ENCODE results near the gene BRAF. TPM values are rescaled to one million over a fixed set of nuclear protein-coding genes. Genes with fewer than 3 reads are reported as not detected.

The BRAF gene
- total and polyA plus RNA-seq, 2 of the 8 experiments (the other 6 are each of a cell fraction or from before 2014, with no cell fraction given) = 11.4 to 32.6 TPM

DNA sequence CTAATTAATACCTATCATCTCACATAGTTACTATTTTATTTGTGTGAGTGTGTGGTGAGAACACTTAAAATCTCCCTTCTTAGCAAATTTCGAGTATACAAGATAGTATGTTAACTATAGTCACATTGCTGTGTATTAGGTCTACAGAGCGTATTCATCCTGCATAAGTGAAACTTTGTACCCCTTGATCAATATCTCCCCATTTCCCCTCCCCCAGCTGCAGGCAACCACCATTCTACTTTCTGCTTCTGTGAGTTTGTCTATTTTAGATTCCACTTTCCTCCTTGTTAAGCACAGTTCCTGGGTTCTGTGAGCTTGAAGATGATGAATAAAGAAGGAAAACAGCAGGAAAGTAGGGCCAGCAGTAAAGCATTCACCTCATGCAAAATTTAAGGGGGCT lies 47.6 kb upstream of the BRAF start:
- no peaks in the 10 kb centered on the region for H3K79me1 ChIP-seq (ENCODE audit: low read depth, low read length)
- H3K79me2 ChIP-seq (ENCODE audit: control insufficient read depth in 1 of 2, insufficient read depth in 2 of 2, low read length in 2 of 2) = no peaks in the 10 kb centered on the region
- no peak overlapping the region for H3K4me3 ChIP-seq (ENCODE audit: extremely low read depth in 1 of 4, insufficient read depth in 2 of 4, low read depth in 3 of 4, low read length in 4 of 4)
- no peak overlapping the region for H3K4me2 ChIP-seq (ENCODE audit: insufficient read depth in 1 of 2, low read depth in 2 of 2, low read length in 2 of 2)
- no peaks in the 10 kb centered on the region for H3K9me3 ChIP-seq (ENCODE audit: insufficient read depth in 2 of 2, low read depth in 1 of 2, low read length in 1 of 2)
- no peak overlapping the region for H3K56ac ChIP-seq (replicated peaks; ENCODE audit: insufficient read length, low read depth, low read length)
- H3K23ac ChIP-seq (ENCODE audit: insufficient read length) = no peak overlapping the region
- H3K27me3 ChIP-seq (replicated peaks in 1 of 4; ENCODE audit: control insufficient read depth in 3 of 4, extremely low read depth in 1 of 4, insufficient read depth in 3 of 4, low read length in 3 of 4) = no peaks in the 10 kb centered on the region
- H3K14ac ChIP-seq (ENCODE audit: insufficient read length) = no peak overlapping the region
- no peak overlapping the region for H2BK12ac ChIP-seq (ENCODE audit: low read depth, low read length)
- H2BK120ac ChIP-seq (replicated peaks; ENCODE audit: low read depth, low read length) = no peak overlapping the region
- no peaks in the 10 kb centered on the region for H3K4me1 ChIP-seq (replicated peaks in 1 of 4; ENCODE audit: control insufficient read depth in 3 of 4, insufficient read depth in 4 of 4, low read length in 3 of 4)
- H3K27ac ChIP-seq (ENCODE audit: low read depth, low read length) = no peak overlapping the region
- FAIRE-seq (no peak), DNase-seq (ENCODE audit: low read depth in 1 of 2, low spot score in 2 of 2) (no peak)
- H2BK20ac ChIP-seq (ENCODE audit: low read length) = no peak overlapping the region
- POLR2A ChIA-PET (ENCODE audit: partially characterized antibody) = no interaction called here
- H2AFZ ChIP-seq (ENCODE audit: low read length) = no peak overlapping the region
- no peaks in the 10 kb centered on the region for H4K20me1 ChIP-seq (replicated peaks in 1 of 2; ENCODE audit: control insufficient read depth in 1 of 2, insufficient read depth in 2 of 2, low read length in 2 of 2)
- H2BK5ac ChIP-seq (ENCODE audit: low read depth, low read length) = no peak overlapping the region
- 92% methylated on average over 2 of the region's 2 CpGs; no CpG with 5 or more reads in 1 of the 2 experiments for WGBS, 2 experiments (ENCODE audit: extremely low coverage in 1 of 2, insufficient coverage in 1 of 2, insufficient read length in 1 of 2, insufficient replicate concordance in 2 of 2, low coverage in 1 of 2, low lambda C conversion rate in 2 of 2, missing lambda C conversion rate in 1 of 2)
- no peaks in the 10 kb centered on the region for H3K36me3 ChIP-seq (ENCODE audit: control insufficient read depth in 2 of 4, insufficient read depth in 4 of 4, low read length in 3 of 4)
- no peak overlapping the region for H3K4ac ChIP-seq (replicated peaks; ENCODE audit: insufficient read length, low read depth, low read length)
- no peak overlapping the region for H4K8ac ChIP-seq (ENCODE audit: extremely low read depth, insufficient read depth, low read length)
- H3K9ac ChIP-seq (replicated peaks in 1 of 4; ENCODE audit: extremely low read depth in 1 of 4, low read depth in 3 of 4, low read length in 3 of 4) = no peak overlapping the region
- no peak overlapping the region for H2AK5ac ChIP-seq (ENCODE audit: low read depth, low read length)
- no peak overlapping the region for H2BK15ac ChIP-seq (ENCODE audit: low read length)
- no peak overlapping the region for H3K18ac ChIP-seq (ENCODE audit: extremely low read depth, low read length)
- H4K5ac ChIP-seq (ENCODE audit: insufficient read length, low read depth, low read length) = no peak overlapping the region
- H3K23me2 ChIP-seq (ENCODE audit: low read depth, low read length) = no peaks in the 10 kb centered on the region
- H4K91ac ChIP-seq (replicated peaks; ENCODE audit: insufficient read length, low read length) = no peak overlapping the region
- TF ChIP-seq SIN3A (conservative IDR thresholded peaks at IDR 0.05 in 1 of 2, IDR thresholded peaks at IDR 0.05 in 1 of 2; ENCODE audit: low read depth in 1 of 2, low read length in 2 of 2) (no peak), CBX5 (IDR thresholded peaks at IDR 0.05; ENCODE audit: low read depth, low read length) (no peak), RAD21 (IDR thresholded peaks at IDR 0.05 in 1 of 2, conservative IDR thresholded peaks at IDR 0.05 in 1 of 2; ENCODE audit: low read depth in 2 of 2, low read length in 2 of 2) (no peak), YY1 (IDR thresholded peaks at IDR 0.05; ENCODE audit: low read depth, low read length) (no peak), POLR2A (IDR thresholded peaks at IDR 0.05; ENCODE audit: control extremely low read depth in 1 of 2, low read depth in 2 of 2, low read length in 2 of 2) (no peak), TAF7 (optimal IDR thresholded peaks at IDR 0.05; ENCODE audit: borderline replicate concordance, low read depth, low read length) (no peak), SAP30 (IDR thresholded peaks at IDR 0.05; ENCODE audit: insufficient read depth, insufficient replicate concordance, low read length) (no peak), EZH2 (IDR thresholded peaks at IDR 0.05; ENCODE audit: low read depth, low read length, severe bottlenecking) (no peak), EP300 (IDR thresholded peaks at IDR 0.05; ENCODE audit: borderline replicate concordance in 1 of 2, low read depth in 2 of 2, low read length in 2 of 2) (no peak)
- TF ChIP-seq, protein P1, sequence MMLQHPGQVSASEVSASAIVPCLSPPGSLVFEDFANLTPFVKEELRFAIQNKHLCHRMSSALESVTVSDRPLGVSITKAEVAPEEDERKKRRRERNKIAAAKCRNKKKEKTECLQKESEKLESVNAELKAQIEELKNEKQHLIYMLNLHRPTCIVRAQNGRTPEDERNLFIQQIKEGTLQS (IDR thresholded peaks at IDR 0.05; ENCODE audit: insufficient read depth, low read depth, low read length) = no peak
- CTCF ChIA-PET (ENCODE audit: partially characterized antibody) = interaction anchor here (0.7 to 7.2 kb wide), 5 partner anchors 11 to 450 kb away, joined by 3 to 36 read pairs (median 3); no protein-coding TSS in a partner anchor
